Urinary bladder (tissue), 4 donors: ENCODE measurements around the gene CADM2. TPM values are rescaled to one million over a fixed set of nuclear protein-coding genes. Genes with fewer than 3 reads are reported as not detected.

Source experiments
- DNase-seq: peaks from one replicate; pipeline ENCODE4 v3.0.0-alpha.2; 2015; ENCODE audit errors: extremely low spot score
- H3K27ac ChIP-seq: one replicate; pipeline ENCODE4 v1.5.1; 2013; ENCODE audit warnings: low read depth, mild to moderate bottlenecking, moderate library complexity
- H3K36me3 ChIP-seq: one replicate; pipeline ENCODE4 v1.6.1; 2013; ENCODE audit warnings: mild to moderate bottlenecking, moderate library complexity; ENCODE audit not compliant: insufficient read depth
- H3K4me1 ChIP-seq: one replicate; pipeline ENCODE4 v1.6.1; 2013; ENCODE audit warnings: mild to moderate bottlenecking, moderate library complexity; ENCODE audit not compliant: insufficient read depth
- H3K4me3 ChIP-seq: one replicate; pipeline ENCODE4 v1.5.1; 2013; ENCODE audit warnings: low read depth, low read length
- WGBS: extraction: QIAGEN DNeasy Blood & Tissue Kit; methylation state at CpG from one replicate; pipeline ENCODE4 v1.1.7; 2013; 5-methylcytosine and 5-hydroxymethylcytosine counted together
- polyA plus RNA-seq: library from polyadenylated mRNA; stranded (reverse); fragments of 200-250 nt; gene quantifications from one replicate; pipeline ENCODE4 v1.2.3, GENCODE V29; 2013
- total RNA-seq: library from RNA; depleted of rRNA; stranded (reverse); fragments of >200 nt; gene quantifications from one replicate; pipeline ENCODE4 v1.2.3, GENCODE V29; 2014
- donor health status: healthy with polysubstance abuse.
- donor health status: healthy.

CADM2 gene
- total and polyA plus RNA-seq, 2 donors = 2.7 to 4.6 TPM

DNA sequence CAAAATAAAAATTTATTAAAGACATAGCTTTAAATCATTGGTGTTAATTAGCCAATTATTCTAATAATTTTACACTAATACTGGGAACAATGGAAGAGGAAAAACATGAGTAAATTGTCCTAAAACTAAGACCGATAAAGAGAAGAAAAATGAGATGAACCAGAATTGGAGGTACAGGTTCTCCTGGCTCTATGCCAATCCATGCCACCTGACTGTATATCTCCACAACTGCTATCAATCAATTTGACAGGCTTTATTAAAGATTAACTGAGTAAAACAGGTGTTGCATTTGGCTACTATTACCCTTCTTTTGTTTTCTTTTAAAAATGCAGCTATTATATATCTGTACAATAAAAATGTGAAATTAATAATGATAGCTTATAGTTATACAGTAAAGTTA, 850.0 kb downstream of the CADM2 start:
- no peak overlapping the region for H3K27ac ChIP-seq
- H3K4me3 ChIP-seq = no peak overlapping the region
- no peaks in the 10 kb centered on the region for H3K4me1 ChIP-seq
- 86% methylated on average over 1 of the region's 1 CpG for WGBS
- H3K36me3 ChIP-seq = no peaks in the 10 kb centered on the region
- no peak for DNase-seq

DNA sequence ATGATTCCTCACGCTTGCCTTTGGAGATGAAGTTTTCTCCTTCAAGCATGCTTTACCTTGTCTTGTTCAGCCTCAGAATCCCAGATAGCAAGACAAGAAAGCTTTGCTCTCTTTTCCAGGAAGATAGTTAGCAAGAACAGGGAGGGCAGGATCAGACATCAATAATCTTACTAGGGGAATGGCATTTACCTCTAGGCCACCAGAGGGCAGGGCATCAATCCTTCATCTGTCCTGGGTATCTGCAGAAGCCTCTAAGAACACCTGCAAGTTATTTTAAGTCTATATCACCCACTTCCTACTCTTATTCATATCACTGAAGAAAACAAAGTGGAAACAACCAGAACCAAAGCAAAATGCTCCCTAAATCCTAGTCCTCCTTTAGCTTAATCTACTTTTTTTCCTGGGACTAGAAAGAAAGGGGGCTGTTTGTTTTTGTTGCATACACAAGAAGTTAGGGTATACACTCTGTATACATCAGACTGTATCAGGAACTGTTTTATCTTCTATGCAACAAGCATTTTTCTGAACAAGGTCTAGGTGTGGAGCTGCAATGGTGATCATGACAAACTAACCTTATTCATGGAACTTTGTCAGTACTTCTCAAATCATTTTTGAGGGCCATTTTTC, 862.5 kb downstream of the CADM2 start:
- Histone ChIP-seq H3K4me3 (no peak overlapping the region), H3K36me3 (no peaks in the 10 kb centered on the region), H3K4me1 (no peaks in the 10 kb centered on the region), H3K27ac (no peak overlapping the region)
- DNase-seq = no peak
- WGBS = 59% methylated on average over 1 of the region's 1 CpG

DNA sequence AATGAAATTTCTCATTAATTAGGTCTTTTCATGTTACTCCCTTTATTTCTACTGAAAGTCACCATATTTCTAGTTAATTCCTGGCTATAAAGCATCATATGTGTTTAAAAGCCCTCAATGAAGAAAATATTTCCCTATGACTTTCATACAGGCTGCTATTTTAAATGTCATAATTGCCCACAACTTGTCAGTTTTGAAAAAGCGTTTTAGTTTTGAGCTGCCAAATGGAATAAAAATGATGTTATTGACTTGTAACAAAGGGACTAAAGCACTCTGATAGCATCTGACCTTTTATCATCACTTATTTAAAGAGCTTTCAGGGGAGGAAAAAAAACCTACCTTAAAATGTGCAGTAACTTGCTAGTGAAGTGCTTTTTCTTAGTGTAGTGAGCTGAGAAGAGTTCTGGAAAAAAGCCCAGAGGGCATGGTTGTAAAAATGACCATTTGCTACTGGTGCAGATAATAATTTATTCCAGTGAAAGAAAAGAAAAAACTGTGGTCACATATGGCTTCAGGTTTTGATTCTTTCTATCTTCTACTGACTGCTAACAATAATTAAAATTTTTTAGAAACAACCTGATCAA, 877.2 kb downstream of the CADM2 start:
- H3K4me1 ChIP-seq = no peaks in the 10 kb centered on the region
- WGBS = 58% methylated on average over 1 of the region's 1 CpG
- no peak overlapping the region for H3K4me3 ChIP-seq
- no peak for DNase-seq
- no peaks in the 10 kb centered on the region for H3K36me3 ChIP-seq
- no peak overlapping the region for H3K27ac ChIP-seq

DNA sequence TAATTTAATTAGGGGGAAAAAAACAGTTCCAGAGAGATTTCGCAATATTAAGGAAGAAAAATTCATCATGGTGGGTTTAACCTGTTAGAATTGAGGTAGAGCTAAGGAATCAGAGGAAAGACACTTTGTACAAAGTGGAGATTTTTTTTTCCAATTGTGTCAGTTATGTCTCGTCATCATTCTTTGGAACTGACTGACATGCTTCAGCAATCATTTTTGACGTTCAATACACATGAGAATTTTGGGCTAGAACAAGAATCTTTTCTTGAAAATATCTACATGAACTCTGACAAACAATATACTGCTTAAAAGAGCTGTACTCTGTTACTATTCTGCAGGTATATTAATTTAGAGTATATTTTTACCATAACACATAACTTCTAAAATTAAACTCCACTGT, 878.6 kb downstream of the CADM2 start:
- Histone ChIP-seq H3K4me1 (no peaks in the 10 kb centered on the region), H3K36me3 (no peaks in the 10 kb centered on the region), H3K4me3 (no peak overlapping the region), H3K27ac (no peak overlapping the region)
- DNase-seq = no peak
- 88% methylated on average over 3 of the region's 3 CpGs for WGBS

DNA sequence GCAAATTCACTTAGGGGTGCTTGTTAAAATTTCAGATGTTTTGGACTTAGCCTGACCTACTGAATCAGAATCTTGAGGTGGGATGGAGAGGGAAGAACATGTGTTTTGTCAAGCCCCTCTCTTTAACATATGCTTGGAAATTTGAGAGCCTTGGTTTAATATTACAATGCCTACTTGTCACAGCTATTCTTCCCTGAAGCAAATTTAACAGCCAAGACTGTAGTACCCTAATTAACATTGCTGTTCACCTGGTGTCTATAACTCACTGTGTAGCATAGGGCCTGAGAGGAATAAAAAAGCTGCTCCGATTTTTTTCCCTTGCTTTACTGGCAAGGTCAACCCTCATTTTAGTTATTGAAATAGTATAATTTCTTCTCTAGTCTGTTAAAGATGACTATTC, 880.1 kb downstream of the CADM2 start:
- WGBS = 79% methylated on average over 1 of the region's 1 CpG
- no peak for DNase-seq
- Histone ChIP-seq H3K4me3 (no peak overlapping the region), H3K4me1 (no peaks in the 10 kb centered on the region), H3K27ac (no peak overlapping the region), H3K36me3 (no peaks in the 10 kb centered on the region)

DNA sequence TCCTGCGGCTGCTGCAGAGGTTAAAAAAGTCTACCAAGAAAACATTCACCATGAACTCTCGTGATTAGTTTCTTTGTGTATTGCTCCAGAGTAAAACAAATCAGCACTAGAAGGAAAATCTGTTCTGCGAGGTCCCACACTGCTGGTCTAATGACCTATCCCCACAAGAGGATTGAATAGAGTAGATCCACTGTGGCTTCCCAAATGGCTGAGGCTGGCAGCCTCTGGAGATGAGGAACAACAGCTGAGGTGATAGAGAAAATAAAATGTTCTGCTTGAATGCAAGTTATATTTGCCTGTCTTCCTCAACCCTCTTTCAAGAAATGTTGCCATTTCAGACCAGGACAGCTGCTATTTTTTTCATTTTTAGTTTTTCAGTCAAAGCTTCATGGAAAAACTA, 883.3 kb downstream of the CADM2 start:
- no peak overlapping the region for H3K4me3 ChIP-seq
- 86% methylated on average over 3 of the region's 3 CpGs for WGBS
- H3K4me1 ChIP-seq = no peaks in the 10 kb centered on the region
- no peak for DNase-seq
- H3K27ac ChIP-seq = no peak overlapping the region
- H3K36me3 ChIP-seq = no peaks in the 10 kb centered on the region

DNA sequence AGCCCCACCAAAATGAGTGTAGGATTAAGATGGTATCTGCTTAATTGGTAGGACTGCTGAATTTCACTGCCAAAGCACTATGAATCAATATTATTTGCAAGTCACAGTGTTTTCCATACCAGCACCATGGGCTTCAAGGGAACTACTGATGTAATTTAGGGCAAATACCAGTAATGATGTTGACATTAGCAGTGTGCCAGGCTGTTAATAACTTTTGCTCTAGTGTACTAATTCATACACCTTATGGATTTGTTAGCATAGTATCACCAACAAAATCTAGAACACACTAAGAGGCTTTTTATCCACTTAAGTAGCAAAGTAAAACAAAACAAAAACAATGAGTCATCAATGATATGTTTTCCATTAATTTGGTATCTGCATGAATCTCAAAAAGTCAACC, 888.2 kb downstream of the CADM2 start:
- H3K4me3 ChIP-seq = no peak overlapping the region
- DNase-seq = no peak
- no peaks in the 10 kb centered on the region for H3K4me1 ChIP-seq
- H3K36me3 ChIP-seq = no peaks in the 10 kb centered on the region
- H3K27ac ChIP-seq = no peak overlapping the region

DNA sequence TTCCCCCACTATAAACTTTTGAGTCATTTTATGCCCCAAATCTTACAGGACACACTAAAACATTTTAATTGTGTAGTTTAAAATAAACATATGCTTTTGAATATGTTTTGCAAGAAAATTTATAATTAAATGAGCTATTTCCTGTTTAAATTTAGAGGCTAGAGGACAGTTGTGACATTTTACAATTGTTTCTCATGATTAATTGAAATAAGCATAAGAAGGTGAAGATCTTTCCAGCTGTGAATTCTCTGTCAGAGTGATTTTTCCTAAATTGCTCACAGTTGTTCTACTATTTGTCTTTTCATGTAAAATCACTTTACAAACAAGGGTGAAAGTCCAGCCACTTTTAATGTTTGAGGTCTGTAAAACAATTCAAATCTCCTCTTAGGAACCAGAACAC, 892.3 kb downstream of the CADM2 start:
- Histone ChIP-seq H3K27ac (no peak overlapping the region), H3K36me3 (no peaks in the 10 kb centered on the region), H3K4me3 (no peak overlapping the region), H3K4me1 (no peaks in the 10 kb centered on the region)
- no peak for DNase-seq

DNA sequence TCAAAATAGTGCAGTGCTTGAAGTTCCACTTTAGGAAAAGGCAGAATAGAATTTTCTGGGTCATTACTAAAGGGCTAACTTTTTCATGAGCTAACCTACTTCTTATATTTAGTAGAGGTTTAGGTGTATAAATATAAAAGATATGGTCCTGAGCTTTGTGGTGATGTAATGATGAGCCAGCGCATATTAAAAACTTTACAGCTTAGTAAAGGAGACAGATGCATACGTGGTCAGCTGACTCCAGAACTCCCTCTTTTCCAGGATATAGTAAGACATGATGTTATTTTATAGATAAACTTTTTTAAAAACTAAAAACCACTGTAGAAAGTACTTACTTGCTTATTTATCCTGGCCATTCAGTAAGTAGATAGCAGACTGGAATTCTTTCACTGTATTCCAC, 895.0 kb downstream of the CADM2 start:
- WGBS = 68% methylated on average over 2 of the region's 2 CpGs
- DNase-seq = no peak
- no peaks in the 10 kb centered on the region for H3K36me3 ChIP-seq

DNA sequence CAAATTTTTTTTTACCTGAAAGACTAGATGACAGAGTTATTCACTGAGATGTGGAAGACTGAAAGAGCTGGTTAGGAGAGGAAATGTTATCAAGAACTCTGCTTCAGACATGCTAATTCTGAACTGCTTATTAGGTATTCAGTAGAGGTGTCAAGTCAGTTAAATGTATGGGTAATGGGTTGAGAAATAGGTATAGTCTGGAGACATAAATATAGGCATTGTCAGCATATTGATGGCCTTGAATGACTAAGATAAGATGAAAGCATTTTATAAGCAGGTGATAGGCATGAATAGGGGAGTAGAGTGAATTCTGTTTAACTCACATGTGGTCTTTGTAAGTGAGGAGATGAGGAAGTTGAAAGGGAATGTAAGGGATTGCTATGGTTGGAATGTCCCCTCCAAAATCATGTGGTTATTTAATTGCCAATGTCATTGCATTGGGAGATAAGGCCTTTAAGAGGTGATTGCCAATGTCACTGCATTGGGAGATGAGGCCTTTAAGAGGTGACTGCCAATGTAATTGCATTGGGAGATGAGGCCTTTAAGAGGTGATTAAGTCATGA, 904.2 kb downstream of the CADM2 start:
- no peak overlapping the region for H3K27ac ChIP-seq
- H3K4me3 ChIP-seq = no peak overlapping the region
- DNase-seq = no peak
- no peaks in the 10 kb centered on the region for H3K4me1 ChIP-seq
- H3K36me3 ChIP-seq = no peaks in the 10 kb centered on the region

More for the DNA sequence above, 895.0 kb downstream of the CADM2 start:
- Histone ChIP-seq H3K4me1 (no peaks in the 10 kb centered on the region), H3K4me3 (no peak overlapping the region), H3K27ac (no peak overlapping the region)

DNA sequence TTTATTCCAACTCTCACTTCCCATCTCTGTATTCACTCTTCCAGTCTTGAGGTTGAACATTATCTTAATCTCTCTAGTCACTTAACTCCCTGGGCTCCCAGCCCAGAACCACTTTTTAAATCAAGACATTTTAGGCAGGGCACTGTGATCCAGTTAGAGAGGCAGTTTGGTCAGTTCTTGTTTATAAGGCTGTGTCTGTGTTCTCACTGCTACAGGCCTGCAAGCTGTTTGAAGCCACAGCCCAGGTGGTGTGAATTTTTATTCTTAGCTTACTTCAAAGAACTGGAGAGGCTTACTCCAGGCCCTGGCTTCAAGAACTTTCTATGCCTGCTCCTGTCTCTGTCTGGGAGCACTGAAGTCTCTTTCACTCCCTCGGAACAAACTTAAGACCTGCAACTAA, 906.1 kb downstream of the CADM2 start:
- 35% methylated on average over 1 of the region's 1 CpG for WGBS
- DNase-seq = no peak
- no peaks in the 10 kb centered on the region for H3K4me1 ChIP-seq
- no peaks in the 10 kb centered on the region for H3K36me3 ChIP-seq
- H3K4me3 ChIP-seq = no peak overlapping the region
- H3K27ac ChIP-seq = no peak overlapping the region

DNA sequence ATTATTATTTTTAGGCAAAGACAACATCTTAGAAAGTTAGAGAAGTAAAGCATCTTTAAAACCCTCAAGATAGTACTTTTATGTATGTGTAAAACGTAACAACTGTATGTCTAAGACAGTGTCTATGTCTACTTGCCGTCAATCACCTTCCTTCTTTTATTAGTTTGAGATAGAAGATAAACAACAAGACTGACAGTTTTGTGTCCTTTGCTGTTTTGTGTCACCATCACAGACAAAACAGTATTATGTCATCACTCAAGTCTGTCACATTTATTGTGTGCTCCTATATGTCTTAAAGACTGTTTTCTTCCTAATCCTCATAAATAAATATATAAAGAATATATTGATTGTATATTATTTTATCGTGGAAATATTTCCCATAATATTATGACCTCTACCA, 908.3 kb downstream of the CADM2 start:
- Histone ChIP-seq H3K4me1 (no peaks in the 10 kb centered on the region), H3K4me3 (no peak overlapping the region), H3K27ac (no peak overlapping the region), H3K36me3 (no peaks in the 10 kb centered on the region)
- WGBS = 83% methylated on average over 3 of the region's 3 CpGs
- no peak for DNase-seq

DNA sequence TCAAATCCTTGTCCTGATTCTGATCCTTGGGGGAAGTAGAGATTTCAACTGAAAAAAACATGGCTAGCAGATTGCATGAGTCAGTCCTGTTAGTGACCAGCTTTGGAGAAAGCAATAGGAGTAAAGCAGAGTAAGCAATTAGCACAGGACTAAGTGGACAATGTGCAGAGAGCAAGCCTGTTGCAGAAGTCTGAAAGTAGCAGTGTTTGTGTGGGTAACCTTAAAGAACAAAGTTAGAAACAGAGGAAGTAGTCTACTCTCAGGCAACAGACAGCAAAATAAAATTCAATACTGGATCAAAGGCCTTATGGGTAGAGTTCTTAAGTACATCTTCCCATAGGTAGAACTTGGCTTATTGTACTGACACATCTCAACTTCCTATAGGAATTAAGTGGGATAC, 916.8 kb downstream of the CADM2 start:
- Histone ChIP-seq H3K27ac (no peak overlapping the region), H3K4me3 (no peak overlapping the region), H3K36me3 (no peaks in the 10 kb centered on the region), H3K4me1 (no peaks in the 10 kb centered on the region)
- no peak for DNase-seq

DNA sequence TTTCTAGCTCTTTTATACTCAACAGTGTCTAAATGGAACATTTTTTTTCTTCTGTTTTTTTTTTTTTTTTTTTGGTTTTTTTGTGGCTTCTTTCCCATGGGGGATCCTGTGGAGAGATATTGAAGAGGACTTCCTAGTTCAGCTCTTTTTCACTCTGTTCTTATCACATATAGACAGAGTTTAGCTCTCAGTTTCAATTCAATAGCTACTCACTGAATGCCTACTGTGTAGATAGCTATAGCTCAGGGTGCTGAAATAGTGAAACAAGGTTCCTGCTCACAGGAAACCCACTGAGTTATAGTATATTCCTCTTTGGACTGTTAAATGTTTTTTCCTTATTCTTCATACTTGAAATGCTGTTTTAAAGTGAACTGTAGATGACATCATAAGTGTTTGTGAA, 918.8 kb downstream of the CADM2 start:
- H3K36me3 ChIP-seq = no peaks in the 10 kb centered on the region
- DNase-seq = no peak
- H3K4me3 ChIP-seq = no peak overlapping the region
- no peaks in the 10 kb centered on the region for H3K4me1 ChIP-seq
- no peak overlapping the region for H3K27ac ChIP-seq
